Measurements from ENCODE around the gene MYH9. TPM values are rescaled to one million over a fixed set of nuclear protein-coding genes. Genes with fewer than 3 reads are reported as not detected.
"Not testable (repeated sequence)": the region's sequence is repeated elsewhere in the genome, so short reads cannot be mapped to it uniquely, and the experiment has no call there.

MYH9 gene
- total and polyA plus RNA-seq, 4 donors = 32.3 to 150 (median 98.7) TPM

DNA sequence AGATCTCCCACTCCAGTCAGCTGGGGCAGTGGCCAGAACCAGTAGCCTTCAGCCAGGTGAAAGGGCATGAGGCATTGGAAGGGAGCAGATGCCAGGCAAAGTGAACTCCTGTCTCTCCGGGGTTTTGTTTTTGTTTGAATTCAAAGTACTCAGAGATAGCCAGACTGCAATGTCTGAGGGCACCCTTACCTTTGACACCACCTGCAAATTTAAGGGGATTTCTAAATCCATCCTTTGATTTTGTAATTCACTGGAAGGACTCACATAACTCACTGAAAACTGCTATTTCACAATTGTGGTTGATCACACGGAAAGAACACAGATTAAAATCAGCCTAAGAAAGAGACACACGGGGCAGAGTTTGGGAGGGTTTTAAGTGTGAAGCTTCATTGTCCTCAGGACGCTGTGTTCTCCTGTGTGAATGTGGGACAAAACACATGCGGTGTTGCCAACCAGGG, 124.5 kb downstream of the MYH9 start:
- not testable (repeated sequence) for H3K9ac ChIP-seq (ENCODE audit: low read depth in 1 of 2, low read length in 2 of 2); H3K4me3 ChIP-seq (ENCODE audit: low read depth in 1 of 3, low read length in 3 of 3); H3K27me3 ChIP-seq (ENCODE audit: control insufficient read depth in 4 of 4, insufficient read depth in 4 of 4, low read length in 3 of 4); DNase-seq (ENCODE audit: low spot score); H3K9me3 ChIP-seq (ENCODE audit: control insufficient read depth in 4 of 4, low read length in 3 of 4)
- Histone ChIP-seq H3K36me3 (ENCODE audit: control insufficient read depth in 4 of 4, insufficient read depth in 3 of 4, low read depth in 1 of 4, low read length in 3 of 4) (peaks cover 10 to 53% (median 33%) of the 10 kb centered on the region in 4 donors), H3K27ac (ENCODE audit: low read depth in 1 of 2, low read length in 2 of 2) (peak overlapping the region; percentile 59 to 72), H3K4me1 (ENCODE audit: control insufficient read depth in 4 of 4, insufficient read depth in 4 of 4, low read length in 3 of 4) (peaks cover 17 to 58% (median 47%) of the 10 kb centered on the region in 4 donors)
- 32% methylated on average over 5 of the region's 5 CpGs for WGBS
- TF ChIP-seq, protein P1, sequence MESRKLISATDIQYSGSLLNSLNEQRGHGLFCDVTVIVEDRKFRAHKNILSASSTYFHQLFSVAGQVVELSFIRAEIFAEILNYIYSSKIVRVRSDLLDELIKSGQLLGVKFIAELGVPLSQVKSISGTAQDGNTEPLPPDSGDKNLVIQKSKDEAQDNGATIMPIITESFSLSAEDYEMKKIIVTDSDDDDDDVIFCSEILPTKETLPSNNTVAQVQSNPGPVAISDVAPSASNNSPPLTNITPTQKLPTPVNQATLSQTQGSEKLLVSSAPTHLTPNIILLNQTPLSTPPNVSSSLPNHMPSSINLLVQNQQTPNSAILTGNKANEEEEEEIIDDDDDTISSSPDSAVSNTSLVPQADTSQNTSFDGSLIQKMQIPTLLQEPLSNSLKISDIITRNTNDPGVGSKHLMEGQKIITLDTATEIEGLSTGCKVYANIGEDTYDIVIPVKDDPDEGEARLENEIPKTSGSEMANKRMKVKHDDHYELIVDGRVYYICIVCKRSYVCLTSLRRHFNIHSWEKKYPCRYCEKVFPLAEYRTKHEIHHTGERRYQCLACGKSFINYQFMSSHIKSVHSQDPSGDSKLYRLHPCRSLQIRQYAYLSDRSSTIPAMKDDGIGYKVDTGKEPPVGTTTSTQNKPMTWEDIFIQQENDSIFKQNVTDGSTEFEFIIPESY (IDR thresholded peaks at IDR 0.05) = peak; percentile 81
- TF ChIP-seq JUND (IDR thresholded peaks at IDR 0.05) (peak in 1 of 2 donors; percentile 74), NR2F2 (IDR thresholded peaks at IDR 0.05) (peak; percentile 36), HNF4G (IDR thresholded peaks at IDR 0.05) (peak; percentile 23), GABPA (IDR thresholded peaks at IDR 0.05 in 1 of 2, conservative IDR thresholded peaks at IDR 0.05 in 1 of 2) (peak in 1 of 2 donors; percentile 32), SP1 (IDR thresholded peaks at IDR 0.05) (peak; percentile 80), YY1 (IDR thresholded peaks at IDR 0.05) (peak; percentile 74), REST (IDR thresholded peaks at IDR 0.05) (peak; percentile 75), RAD21 (IDR thresholded peaks at IDR 0.05) (peak in 1 of 2 donors; percentile 38), RXRA (IDR thresholded peaks at IDR 0.05) (peak; percentile 86 to 94), EGR1 (IDR thresholded peaks at IDR 0.05; ENCODE audit: low read depth in 2 of 2) (peak in 1 of 2 donors; percentile 74), FOXA2 (IDR thresholded peaks at IDR 0.05) (peak; percentile 24), HNF4A (conservative IDR thresholded peaks at IDR 0.05) (peak; percentile 80 to 90), FOXA1 (IDR thresholded peaks at IDR 0.05) (peak; percentile 7)
- TF ChIP-seq, protein P2, sequence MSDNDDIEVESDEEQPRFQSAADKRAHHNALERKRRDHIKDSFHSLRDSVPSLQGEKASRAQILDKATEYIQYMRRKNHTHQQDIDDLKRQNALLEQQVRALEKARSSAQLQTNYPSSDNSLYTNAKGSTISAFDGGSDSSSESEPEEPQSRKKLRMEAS (IDR thresholded peaks at IDR 0.05) = peak; percentile 92

DNA sequence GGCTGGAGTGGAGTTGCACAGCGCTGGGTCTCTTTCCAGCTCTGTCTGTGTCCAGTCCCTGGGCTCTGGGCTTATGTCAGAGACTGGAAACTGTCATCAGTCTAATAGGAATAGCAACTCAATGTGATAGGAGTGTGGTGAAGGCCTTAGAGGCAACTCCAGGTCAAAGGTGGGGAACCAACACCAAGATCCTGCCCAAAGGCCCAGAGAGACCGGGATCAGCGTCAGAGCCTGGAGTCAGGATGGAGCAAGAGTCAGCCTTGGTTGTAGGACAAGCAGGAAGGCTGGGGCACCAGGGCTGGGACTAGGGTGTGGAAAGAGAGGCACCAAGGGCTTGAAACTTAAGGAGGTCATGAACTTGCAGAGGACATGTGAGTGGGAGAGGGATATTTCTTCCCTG, 125.5 kb downstream of the MYH9 start:
- not testable (repeated sequence) for DNase-seq (ENCODE audit: low spot score); H3K9me3 ChIP-seq (ENCODE audit: control insufficient read depth in 4 of 4, low read length in 3 of 4); H3K9ac ChIP-seq (ENCODE audit: low read depth in 1 of 2, low read length in 2 of 2); H3K4me3 ChIP-seq (ENCODE audit: low read depth in 1 of 3, low read length in 3 of 3); H3K27me3 ChIP-seq (ENCODE audit: control insufficient read depth in 4 of 4, insufficient read depth in 4 of 4, low read length in 3 of 4)
- Histone ChIP-seq H3K27ac (ENCODE audit: low read depth in 1 of 2, low read length in 2 of 2) (peak overlapping the region; percentile 59 to 72), H3K4me1 (ENCODE audit: control insufficient read depth in 4 of 4, insufficient read depth in 4 of 4, low read length in 3 of 4) (peaks cover 17 to 64% (median 53%) of the 10 kb centered on the region in 4 donors), H3K36me3 (ENCODE audit: control insufficient read depth in 4 of 4, insufficient read depth in 3 of 4, low read depth in 1 of 4, low read length in 3 of 4) (peaks cover 8 to 51% (median 35%) of the 10 kb centered on the region in 4 donors)
- 92% methylated on average over 3 of the region's 3 CpGs for WGBS

- H3K27ac ChIP-seq (ENCODE audit: low read depth in 1 of 2, low read length in 2 of 2) = peak overlapping the region in 1 of 2 donors; percentile 38
- DNase-seq (ENCODE audit: low spot score) = not testable (repeated sequence)
These were observed 126.1 kb downstream of the MYH9 start for GRCh38 chr22:36261675-36262074.

More at GRCh38 chr22:36261675-36262074, 126.1 kb downstream of the MYH9 start:
- H3K9ac ChIP-seq (ENCODE audit: low read depth in 1 of 2, low read length in 2 of 2); H3K27me3 ChIP-seq (ENCODE audit: control insufficient read depth in 4 of 4, insufficient read depth in 4 of 4, low read length in 3 of 4); H3K4me3 ChIP-seq (ENCODE audit: low read depth in 1 of 3, low read length in 3 of 3); H3K9me3 ChIP-seq (ENCODE audit: control insufficient read depth in 4 of 4, low read length in 3 of 4): not testable (repeated sequence)
- Histone ChIP-seq H3K36me3 (ENCODE audit: control insufficient read depth in 4 of 4, insufficient read depth in 3 of 4, low read depth in 1 of 4, low read length in 3 of 4) (peaks cover 8 to 52% (median 35%) of the 10 kb centered on the region in 4 donors), H3K4me1 (ENCODE audit: control insufficient read depth in 4 of 4, insufficient read depth in 4 of 4, low read length in 3 of 4) (peaks cover 17 to 70% (median 58%) of the 10 kb centered on the region in 4 donors)
- 89% methylated on average over 6 of the region's 6 CpGs for WGBS
